H9 (cell line): Measurements from ENCODE around the gene CCDC157. TPM values are rescaled to one million over a fixed set of nuclear protein-coding genes. Genes with fewer than 3 reads are reported as not detected.

ENCODE experiments used
- DNase-seq: peaks from one replicate; pipeline ENCODE4 v3.0.0-alpha.2; 2017
- H2AFZ ChIP-seq: one replicate; pipeline ENCODE4 v1.6.1; 2013; ENCODE audit warnings: mild to moderate bottlenecking, low read length, control low read depth, moderate library complexity
- H2AK5ac ChIP-seq: 2 replicates; pipeline ENCODE4 v1.6.1; 2013; ENCODE audit warnings: low read length, control low read depth, mixed read lengths; ENCODE audit not compliant: insufficient read length
- H2BK120ac ChIP-seq: one replicate; pipeline ENCODE4 v1.6.1; 2013; ENCODE audit warnings: low read depth, mild to moderate bottlenecking, low read length, control low read depth, inconsistent platforms; ENCODE audit not compliant: poor library complexity, severe bottlenecking
- H2BK12ac ChIP-seq: 2 replicates; pipeline ENCODE4 v1.6.1; 2013; ENCODE audit warnings: low read length, control low read depth, mixed read lengths, low read depth; ENCODE audit not compliant: insufficient read length
- H2BK15ac ChIP-seq: 2 replicates; pipeline ENCODE4 v1.6.1; 2013; ENCODE audit warnings: low read depth, low read length, control low read depth
- H2BK20ac ChIP-seq: one replicate; pipeline ENCODE4 v1.6.1; 2013; ENCODE audit warnings: low read depth, mild to moderate bottlenecking, low read length, control low read depth, inconsistent platforms; ENCODE audit not compliant: poor library complexity, severe bottlenecking
- H2BK5ac ChIP-seq: 2 replicates; pipeline ENCODE4 v1.6.1; 2013; ENCODE audit warnings: low read length, control low read depth, mixed read lengths; ENCODE audit not compliant: insufficient read length
- H3K14ac ChIP-seq: 2 replicates; pipeline ENCODE4 v1.6.1; 2013; ENCODE audit warnings: low read length, control low read depth; ENCODE audit not compliant: insufficient read depth
- H3K18ac ChIP-seq: 2 replicates; pipeline ENCODE4 v1.6.1; 2013; ENCODE audit warnings: low read depth, mild to moderate bottlenecking, mixed read lengths, low read length, control low read depth; ENCODE audit not compliant: insufficient read length
- H3K23ac ChIP-seq: 2 replicates; pipeline ENCODE4 v1.6.1; 2013; ENCODE audit warnings: low read length, control low read depth, mixed read lengths, low read depth; ENCODE audit not compliant: insufficient read length
- H3K23me2 ChIP-seq: 2 replicates; pipeline ENCODE4 v1.6.1; 2013; ENCODE audit warnings: low read depth, mild to moderate bottlenecking, mixed read lengths, low read length, control low read depth; ENCODE audit not compliant: insufficient read length, poor library complexity, severe bottlenecking
- H3K27ac ChIP-seq: 2 replicates; pipeline ENCODE4 v1.5.1; 2013; ENCODE audit warnings: low read length, control low read depth, mixed read lengths, low read depth; ENCODE audit not compliant: insufficient read length
- H3K27me3 ChIP-seq: 2 replicates; pipeline ENCODE4 v1.6.1; 2013; ENCODE audit warnings: low read length, control low read depth, inconsistent platforms; ENCODE audit not compliant: insufficient read depth
- H3K4ac ChIP-seq: 2 replicates; pipeline ENCODE4 v1.6.1; 2013; ENCODE audit warnings: low read depth, mild to moderate bottlenecking, control low read depth, inconsistent platforms, low read length, moderate library complexity
- H3K4me1 ChIP-seq: 2 replicates; pipeline ENCODE4 v1.6.1; 2013; ENCODE audit warnings: low read length, control low read depth, inconsistent platforms; ENCODE audit not compliant: insufficient read depth
- H3K4me2 ChIP-seq: 2 replicates; pipeline ENCODE4 v1.6.1; 2013; ENCODE audit warnings: low read length, control low read depth, mixed read lengths; ENCODE audit not compliant: insufficient read length, insufficient read depth
- H3K56ac ChIP-seq: 2 replicates; pipeline ENCODE4 v1.6.1; 2013; ENCODE audit warnings: low read depth, mild to moderate bottlenecking, mixed read lengths, low read length, control low read depth; ENCODE audit not compliant: insufficient read length
- H3K79me1 ChIP-seq: 2 replicates; pipeline ENCODE4 v1.6.1; 2013; ENCODE audit warnings: low read depth, mild to moderate bottlenecking, moderate library complexity, low read length, control low read depth, inconsistent platforms; ENCODE audit not compliant: insufficient read depth, poor library complexity, severe bottlenecking
- H3K79me2 ChIP-seq: 2 replicates; pipeline ENCODE4 v1.6.1; 2013; ENCODE audit warnings: low read length, control low read depth, inconsistent platforms; ENCODE audit not compliant: insufficient read depth
- H3K9ac ChIP-seq: 2 replicates; pipeline ENCODE4 v1.6.1; 2013; ENCODE audit warnings: low read length, control low read depth, mixed read lengths; ENCODE audit not compliant: insufficient read length; ENCODE audit errors: extremely low read depth
- H3K9me3 ChIP-seq: one replicate; pipeline ENCODE4 v1.6.1; 2013; ENCODE audit warnings: low read depth, low read length, inconsistent platforms; ENCODE audit not compliant: control insufficient read depth
- H3T11ph ChIP-seq: one replicate; pipeline ENCODE4 v1.6.1; 2013; ENCODE audit warnings: mild to moderate bottlenecking, low read length, control low read depth, inconsistent platforms
- H4K20me1 ChIP-seq: one replicate; pipeline ENCODE4 v1.6.1; 2013; ENCODE audit not compliant: control insufficient read depth, insufficient read length, insufficient read depth
- H4K5ac ChIP-seq: 2 replicates; pipeline ENCODE4 v1.6.1; 2013; ENCODE audit warnings: low read depth, mild to moderate bottlenecking, mixed read lengths, low read length, control low read depth; ENCODE audit not compliant: insufficient read length
- H4K8ac ChIP-seq: replicated peaks from 2 replicates; pipeline ENCODE4 v1.6.1; 2013; ENCODE audit warnings: low read length, control low read depth, mixed read lengths, low read depth; ENCODE audit not compliant: insufficient read length
- H4K91ac ChIP-seq: 2 replicates; pipeline ENCODE4 v1.6.1; 2013; ENCODE audit warnings: low read depth, mild to moderate bottlenecking, moderate library complexity, mixed read lengths, low read length, control low read depth; ENCODE audit not compliant: insufficient read length
- H3K27ac Mint-ChIP-seq, 3 experiments: 2 replicates in 2 of 3; 3 replicates in 1 of 3; pipeline ENCODE4 v1.8.0; 2020 to 2021; ENCODE audit warnings: mixed read lengths in 3 of 3, mild to moderate bottlenecking in 1 of 3, moderate library complexity in 1 of 3
- H3K27me3 Mint-ChIP-seq: 2 replicates; pipeline ENCODE4 v1.8.0; 2021; ENCODE audit warnings: low read depth, mild to moderate bottlenecking, moderate library complexity, mixed read lengths
- H3K36me3 Mint-ChIP-seq, 3 experiments: 2 replicates in 2 of 3; 3 replicates in 1 of 3; pipeline ENCODE4 v1.8.0; 2020 to 2021; ENCODE audit warnings: low read depth in 3 of 3, mixed read lengths in 3 of 3; ENCODE audit not compliant: insufficient read depth in 1 of 3
- H3K4me1 Mint-ChIP-seq, 2 experiments: 2 replicates each; pipeline ENCODE4 v1.8.0; 2020; ENCODE audit warnings: mixed read lengths in 2 of 2
- H3K4me3 Mint-ChIP-seq, 2 experiments: 2 replicates in 1 of 2; 3 replicates in 1 of 2; pipeline ENCODE4 v1.8.0; 2020 to 2021; ENCODE audit warnings: mild to moderate bottlenecking in 2 of 2, mixed read lengths in 2 of 2, moderate library complexity in 1 of 2
- H3K9me3 Mint-ChIP-seq, 2 experiments: 2 replicates in 1 of 2; 3 replicates in 1 of 2; pipeline ENCODE4 v1.8.0; 2020; ENCODE audit warnings: mild to moderate bottlenecking in 2 of 2, mixed read lengths in 2 of 2, moderate library complexity in 1 of 2
- WGBS: extraction: QIAGEN DNeasy Blood & Tissue Kit; methylation state at CpG from one replicate; pipeline ENCODE4 v1.1.7; 2013; ENCODE audit warnings: missing lambda C conversion rate, low lambda C conversion rate, mixed read lengths; ENCODE audit not compliant: insufficient read length; ENCODE audit errors: extremely low coverage; 5-methylcytosine and 5-hydroxymethylcytosine counted together
- total RNA-seq: library from RNA; stranded (reverse); gene quantifications from 2 replicates; pipeline ENCODE4 v1.2.1, GENCODE V29; 2021
- TF ChIP-seq, protein P1 (sequence below): fragments of 200-600 bp; sonication (generic); conservative IDR thresholded peaks from 3 replicates; pipeline ENCODE4 v1.8.0; 2021; ENCODE audit warnings: antibody characterized with exemption, mild to moderate bottlenecking

CCDC157 gene
- total RNA-seq, 1 experiment from 2014 or later, result 4.3 TPM

- Mint-ChIP-seq H3K27me3 (no peaks in the 10 kb centered on the region), H3K36me3 (peaks cover 11 to 71% (median 59%) of the 10 kb centered on the region in 3 experiments), H3K27ac (no peak overlapping the region), H3K4me1 (peaks cover 8 to 10% of the 10 kb centered on the region in 2 experiments), H3K9me3 (no peaks in the 10 kb centered on the region), H3K4me3 (no peak overlapping the region)
- no peak for DNase-seq
- Histone ChIP-seq H3K18ac (no peak overlapping the region), H3K4me2 (no peak overlapping the region), H4K91ac (no peak overlapping the region), H3K9ac (no peak overlapping the region), H3K14ac (no peak overlapping the region), H2AK5ac (no peak overlapping the region), H3K4me1 (peaks cover 3% of the 10 kb centered on the region; the same call in 1 of the 2 replicates), H3K27me3 (no peaks in the 10 kb centered on the region), H2BK120ac (no peak overlapping the region), H3K23me2 (no peaks in the 10 kb centered on the region), H3K56ac (no peak overlapping the region), H3K4ac (no peak overlapping the region), H2BK20ac (no peak overlapping the region), H3T11ph (no peak overlapping the region), H3K79me1 (no peaks in the 10 kb centered on the region), H2BK5ac (no peak overlapping the region), H2BK15ac (no peak overlapping the region), H3K23ac (no peak overlapping the region), H3K27ac (no peak overlapping the region), H4K20me1 (no peaks in the 10 kb centered on the region), H2AFZ (no peak overlapping the region), H2BK12ac (no peak overlapping the region), H4K5ac (no peak overlapping the region), H3K79me2 (no peaks in the 10 kb centered on the region), H3K9me3 (no peaks in the 10 kb centered on the region), H4K8ac (no peak overlapping the region)
- no CpG with 5 or more reads among the region's 1 CpG for WGBS
- TF ChIP-seq, protein P1, sequence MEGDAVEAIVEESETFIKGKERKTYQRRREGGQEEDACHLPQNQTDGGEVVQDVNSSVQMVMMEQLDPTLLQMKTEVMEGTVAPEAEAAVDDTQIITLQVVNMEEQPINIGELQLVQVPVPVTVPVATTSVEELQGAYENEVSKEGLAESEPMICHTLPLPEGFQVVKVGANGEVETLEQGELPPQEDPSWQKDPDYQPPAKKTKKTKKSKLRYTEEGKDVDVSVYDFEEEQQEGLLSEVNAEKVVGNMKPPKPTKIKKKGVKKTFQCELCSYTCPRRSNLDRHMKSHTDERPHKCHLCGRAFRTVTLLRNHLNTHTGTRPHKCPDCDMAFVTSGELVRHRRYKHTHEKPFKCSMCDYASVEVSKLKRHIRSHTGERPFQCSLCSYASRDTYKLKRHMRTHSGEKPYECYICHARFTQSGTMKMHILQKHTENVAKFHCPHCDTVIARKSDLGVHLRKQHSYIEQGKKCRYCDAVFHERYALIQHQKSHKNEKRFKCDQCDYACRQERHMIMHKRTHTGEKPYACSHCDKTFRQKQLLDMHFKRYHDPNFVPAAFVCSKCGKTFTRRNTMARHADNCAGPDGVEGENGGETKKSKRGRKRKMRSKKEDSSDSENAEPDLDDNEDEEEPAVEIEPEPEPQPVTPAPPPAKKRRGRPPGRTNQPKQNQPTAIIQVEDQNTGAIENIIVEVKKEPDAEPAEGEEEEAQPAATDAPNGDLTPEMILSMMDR, result no peak
These were observed 60.0 kb downstream of the CCDC157 start for GRCh38 chr22:30416837-30417236.
